DOHH2 (cell line): ENCODE results near the gene TUT4.

Experiments used
- H3F3A ChIP-seq: fragments of 200-600 bp; sonication (generic), shearing (Covaris generic); 2 replicates; pipeline ENCODE4 v1.6.0; 2016; ENCODE audit warnings: antibody characterized with exemption, mild to moderate bottlenecking; ENCODE audit not compliant: control insufficient read depth, insufficient read depth
- H3K27ac ChIP-seq: fragments of 200-600 bp; sonication (generic); 2 replicates; pipeline ENCODE4 v1.5.1; 2014; ENCODE audit warnings: low read depth, mild to moderate bottlenecking, low read length, moderate library complexity
- H3K27me3 ChIP-seq: fragments of 200-600 bp; sonication (generic); 2 replicates; pipeline ENCODE4 v1.6.1; 2014; ENCODE audit warnings: mild to moderate bottlenecking, low read length, mixed read lengths; ENCODE audit not compliant: control insufficient read depth
- H3K36me3 ChIP-seq: fragments of 200-600 bp; sonication (generic); 2 replicates; pipeline ENCODE4 v1.6.1; 2014; ENCODE audit warnings: mild to moderate bottlenecking, low read length, moderate library complexity, mixed read lengths; ENCODE audit not compliant: control insufficient read depth
- H3K4me1 ChIP-seq: fragments of 200-600 bp; sonication (generic); 2 replicates; pipeline ENCODE4 v1.6.1; 2014; ENCODE audit warnings: mild to moderate bottlenecking, low read length, mixed read lengths; ENCODE audit not compliant: control insufficient read depth
- H3K4me2 ChIP-seq: fragments of 200-600 bp; sonication (generic); 2 replicates; pipeline ENCODE4 v1.6.0; 2014; ENCODE audit warnings: mild to moderate bottlenecking, low read length, moderate library complexity
- H3K4me3 ChIP-seq: fragments of 200-600 bp; sonication (generic); 2 replicates; pipeline ENCODE4 v1.5.1; 2014; ENCODE audit warnings: mild to moderate bottlenecking, low read length, mixed read lengths
- H3K79me2 ChIP-seq: fragments of 200-600 bp; sonication (generic); 2 replicates; pipeline ENCODE4 v1.6.1; 2014; ENCODE audit warnings: mild to moderate bottlenecking, low read length, mixed read lengths; ENCODE audit not compliant: control insufficient read depth
- H3K9me2 ChIP-seq: fragments of 200-600 bp; sonication (generic); replicated peaks from 2 replicates; pipeline ENCODE4 v1.6.1; 2014; ENCODE audit warnings: mild to moderate bottlenecking, low read length, mixed read lengths; ENCODE audit not compliant: control insufficient read depth
- H3K9me3 ChIP-seq: fragments of 200-600 bp; sonication (generic); 2 replicates; pipeline ENCODE4 v1.6.1; 2014; ENCODE audit warnings: antibody characterized with exemption, low read length, mixed read lengths; ENCODE audit not compliant: control insufficient read depth, insufficient read depth
- H4K20me1 ChIP-seq: fragments of 200-600 bp; sonication (generic); 2 replicates; pipeline ENCODE4 v1.6.0; 2014; ENCODE audit warnings: low read depth, mild to moderate bottlenecking, antibody characterized with exemption, low read length, moderate library complexity; ENCODE audit not compliant: control insufficient read depth, insufficient read depth
- EZH2phosphoT487 ChIP-seq: fragments of 200-600 bp; sonication (generic); IDR thresholded peaks from 2 replicates; pipeline ENCODE4 v1.6.1; 2017; ENCODE audit warnings: borderline replicate concordance, mild to moderate bottlenecking, antibody characterized with exemption, low read length, moderate library complexity, mixed read lengths
- TF ChIP-seq, protein P1 (sequence below): fragments of 200-600 bp; sonication (generic); IDR thresholded peaks from one replicate; pipeline ENCODE4 v1.5.1; 2014; ENCODE audit warnings: antibody characterized with exemption, mild to moderate bottlenecking, low read depth, low read length; ENCODE audit not compliant: poor library complexity, severe bottlenecking

The TUT4 gene

DNA sequence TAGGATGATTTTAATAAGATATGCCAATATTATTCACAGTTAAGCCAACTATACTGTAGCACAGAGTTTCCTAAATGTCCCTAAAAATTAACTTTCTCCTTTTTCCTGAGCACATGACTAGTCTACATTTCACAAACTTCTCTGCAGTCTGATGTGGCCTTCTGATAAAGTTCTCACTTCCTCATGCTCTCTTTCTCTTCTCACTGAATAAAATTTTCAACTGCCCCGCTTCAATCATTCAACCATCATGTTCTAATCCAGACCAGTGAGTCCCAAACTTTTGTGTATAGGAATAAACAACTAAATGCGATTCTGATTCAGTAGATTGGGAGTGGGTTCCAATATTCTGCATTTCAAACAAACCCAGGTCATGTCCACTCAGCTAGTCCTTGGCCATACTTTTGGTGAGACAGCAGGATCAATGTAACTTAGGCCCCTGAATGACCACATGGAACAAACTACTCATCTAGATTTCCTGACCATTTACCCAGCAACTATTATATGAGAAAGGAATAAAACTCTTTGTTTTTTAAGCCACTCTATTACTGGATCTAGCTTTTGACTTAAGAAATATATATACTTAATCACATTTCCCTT is 20.1 kb downstream of the TUT4 start:
- Histone ChIP-seq H3F3A (peaks cover 6% of the 10 kb centered on the region; the same call in 1 of the 2 replicates), H3K4me2 (peak overlapping the region; percentile 55), H3K9me3 (0 out of 2 replicates have a peak, but pooled peaks cover 4% of the 10 kb centered on the region), H3K79me2 (peaks cover 95% of the 10 kb centered on the region), H3K4me1 (peaks cover 35% of the 10 kb centered on the region), H3K4me3 (peak overlapping the region; percentile 51), H4K20me1 (no peaks in the 10 kb centered on the region), H3K27me3 (no peaks in the 10 kb centered on the region), H3K27ac (peak overlapping the region; percentile 31), H3K9me2 (no peaks in the 10 kb centered on the region), H3K36me3 (peaks cover 3% of the 10 kb centered on the region)
- TF ChIP-seq, protein P1, sequence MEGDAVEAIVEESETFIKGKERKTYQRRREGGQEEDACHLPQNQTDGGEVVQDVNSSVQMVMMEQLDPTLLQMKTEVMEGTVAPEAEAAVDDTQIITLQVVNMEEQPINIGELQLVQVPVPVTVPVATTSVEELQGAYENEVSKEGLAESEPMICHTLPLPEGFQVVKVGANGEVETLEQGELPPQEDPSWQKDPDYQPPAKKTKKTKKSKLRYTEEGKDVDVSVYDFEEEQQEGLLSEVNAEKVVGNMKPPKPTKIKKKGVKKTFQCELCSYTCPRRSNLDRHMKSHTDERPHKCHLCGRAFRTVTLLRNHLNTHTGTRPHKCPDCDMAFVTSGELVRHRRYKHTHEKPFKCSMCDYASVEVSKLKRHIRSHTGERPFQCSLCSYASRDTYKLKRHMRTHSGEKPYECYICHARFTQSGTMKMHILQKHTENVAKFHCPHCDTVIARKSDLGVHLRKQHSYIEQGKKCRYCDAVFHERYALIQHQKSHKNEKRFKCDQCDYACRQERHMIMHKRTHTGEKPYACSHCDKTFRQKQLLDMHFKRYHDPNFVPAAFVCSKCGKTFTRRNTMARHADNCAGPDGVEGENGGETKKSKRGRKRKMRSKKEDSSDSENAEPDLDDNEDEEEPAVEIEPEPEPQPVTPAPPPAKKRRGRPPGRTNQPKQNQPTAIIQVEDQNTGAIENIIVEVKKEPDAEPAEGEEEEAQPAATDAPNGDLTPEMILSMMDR, result no peak
- no peak for TF ChIP-seq EZH2phosphoT487

- H3K36me3 ChIP-seq, result peaks cover 7% of the 10 kb centered on the region
- peaks cover 93% of the 10 kb centered on the region for H3K79me2 ChIP-seq
- H3K4me2 ChIP-seq, result peak overlapping the region; percentile 55
- TF ChIP-seq, protein P1, result no peak
- TF ChIP-seq EZH2phosphoT487, result no peak
- H3F3A ChIP-seq, result peaks cover 6% of the 10 kb centered on the region; the same call in 1 of the 2 replicates
- H3K4me1 ChIP-seq, result peaks cover 35% of the 10 kb centered on the region
- H3K4me3 ChIP-seq, result peak overlapping the region; percentile 51
- peak overlapping the region; percentile 31 for H3K27ac ChIP-seq
- H4K20me1 ChIP-seq, result 0 out of 2 replicates have a peak, but pooled peaks cover 2% of the 10 kb centered on the region
- H3K27me3 ChIP-seq, result no peaks in the 10 kb centered on the region
- H3K9me3 ChIP-seq, result 0 out of 2 replicates have a peak, but pooled peaks cover 4% of the 10 kb centered on the region
- H3K9me2 ChIP-seq, result no peaks in the 10 kb centered on the region
These were observed 20.6 kb downstream of the TUT4 start for GRCh38 chr1:52532247-52532646.

DNA sequence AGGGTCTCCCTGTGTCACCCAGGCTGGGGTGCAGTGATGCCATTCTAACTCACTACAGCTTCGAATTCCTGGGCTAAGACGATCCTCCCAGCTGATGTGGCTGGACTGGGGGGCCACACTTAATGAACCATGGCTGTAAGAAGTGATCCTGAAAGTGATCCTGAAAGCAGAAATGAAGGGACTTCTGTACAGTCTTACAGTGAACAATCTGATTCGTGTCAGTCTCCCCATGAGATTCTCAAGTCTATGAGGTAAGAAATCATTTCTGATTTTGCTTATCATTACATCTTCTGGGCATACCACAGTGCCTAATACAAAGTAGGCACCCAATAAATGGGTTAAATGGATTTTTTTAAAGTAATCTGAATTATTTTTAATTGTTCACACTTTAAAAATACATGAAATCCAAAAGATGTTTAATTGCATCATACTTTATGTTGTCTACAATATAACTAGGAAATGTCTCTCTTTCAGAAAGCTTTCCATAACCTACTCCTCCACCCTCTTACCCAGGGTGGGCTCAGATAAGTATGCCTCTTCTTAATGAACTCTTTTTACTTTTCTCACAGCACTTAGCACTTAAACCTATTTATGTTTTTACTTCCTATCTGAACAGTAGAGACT is 21.5 kb downstream of the TUT4 start:
- H3K9me3 ChIP-seq, result 0 out of 2 replicates have a peak, but pooled peaks cover 4% of the 10 kb centered on the region
- no peak for TF ChIP-seq EZH2phosphoT487
- TF ChIP-seq, protein P1, result no peak
- H4K20me1 ChIP-seq, result 0 out of 2 replicates have a peak, but pooled peaks cover 2% of the 10 kb centered on the region
- peaks cover 6% of the 10 kb centered on the region; the same call in 1 of the 2 replicates for H3F3A ChIP-seq
- H3K79me2 ChIP-seq, result peaks cover 85% of the 10 kb centered on the region
- peaks cover 35% of the 10 kb centered on the region for H3K4me1 ChIP-seq
- H3K27ac ChIP-seq, result no peak overlapping the region
- H3K36me3 ChIP-seq, result peaks cover 11% of the 10 kb centered on the region
- no peaks in the 10 kb centered on the region for H3K9me2 ChIP-seq
- H3K27me3 ChIP-seq, result no peaks in the 10 kb centered on the region
- peak overlapping the region; percentile 55 for H3K4me2 ChIP-seq
- no peak overlapping the region for H3K4me3 ChIP-seq
